Esophagus squamous epithelium (tissue), 5 donors: ENCODE measurements around the gene DAG1. TPM values are rescaled to one million over a fixed set of nuclear protein-coding genes. Genes with fewer than 3 reads are reported as not detected.

Experiments used
- DNase-seq: peaks from one replicate; lab custom pipeline; 2025; lab: John Stamatoyannopoulos, UW
- H3K27ac ChIP-seq, 4 donors: fragments of 200-600 bp; sonication (generic); one replicate each; pipeline ENCODE4 v1.5.1; 2016 to 2019; ENCODE audit warnings: mild to moderate bottlenecking in 1 of 4
- H3K27me3 ChIP-seq, 4 donors: fragments of 200-600 bp; sonication (generic); 1 replicate in 3 of 4; 2 replicates in 1 of 4; pipeline versions ENCODE4 v1.5.1 to v1.6.0; 2017 to 2021; ENCODE audit warnings: antibody characterized with exemption in 1 of 4
- H3K36me3 ChIP-seq, 3 donors: fragments of 200-600 bp; sonication (generic); one replicate each; pipeline ENCODE4 v1.5.1; 2016 to 2019
- H3K4me1 ChIP-seq, 3 donors: fragments of 200-600 bp; sonication (generic); one replicate each; pipeline ENCODE4 v1.5.1; 2017 to 2019
- H3K4me3 ChIP-seq, 4 donors: fragments of 200-600 bp; sonication (generic); 1 replicate in 3 of 4; 2 replicates in 1 of 4; pipeline ENCODE4 v1.5.1; 2016 to 2019; ENCODE audit warnings: mild to moderate bottlenecking in 2 of 4, moderate library complexity in 1 of 4
- H3K9me3 ChIP-seq, 3 donors: fragments of 200-600 bp; sonication (generic); one replicate each; pipeline ENCODE4 v1.5.1; 2016 to 2019
- POLR2A ChIP-seq, 4 donors: fragments of 450-650 bp; IDR thresholded peaks; one replicate each; pipeline ENCODE4 v1.6.1; 2017; ENCODE audit warnings: antibody characterized with exemption in 4 of 4, mild to moderate bottlenecking in 4 of 4, moderate library complexity in 3 of 4
- WGBS, 2 donors: methylation state at CpG; one replicate each; pipeline ENCODE4 v1.1.5; 2018; 5-methylcytosine and 5-hydroxymethylcytosine counted together
- intact Hi-C: fragments of 100-400 bp; cut with DNase I; formaldehyde crosslinking; loops from one replicate; pipeline ENCODE4 v1.15.0; 2022
- total RNA-seq, 4 donors: library from RNA; depleted of rRNA; stranded (reverse); fragments of >200 nt; gene quantifications; one replicate each; pipeline ENCODE4 v1.1.0, GENCODE V29; 2016
- TF ChIP-seq, protein P1 (sequence below), 6 experiments: fragments of 450-650 bp in 4 of 6; fragments of 200-600 bp in 2 of 6; sonication (generic) in 2 of 6; IDR thresholded peaks; one replicate each; pipeline ENCODE4 v1.5.1; 2016 to 2019; ENCODE audit warnings: antibody characterized with exemption in 6 of 6, mild to moderate bottlenecking in 4 of 6, moderate library complexity in 4 of 6
- donor health status: DM: yes; HTN: yes; CAD: no.

The DAG1 gene
- 10 to 100 TPM; 36.2 to 74.2 (median 51.3) TPM for total RNA-seq

DNA sequence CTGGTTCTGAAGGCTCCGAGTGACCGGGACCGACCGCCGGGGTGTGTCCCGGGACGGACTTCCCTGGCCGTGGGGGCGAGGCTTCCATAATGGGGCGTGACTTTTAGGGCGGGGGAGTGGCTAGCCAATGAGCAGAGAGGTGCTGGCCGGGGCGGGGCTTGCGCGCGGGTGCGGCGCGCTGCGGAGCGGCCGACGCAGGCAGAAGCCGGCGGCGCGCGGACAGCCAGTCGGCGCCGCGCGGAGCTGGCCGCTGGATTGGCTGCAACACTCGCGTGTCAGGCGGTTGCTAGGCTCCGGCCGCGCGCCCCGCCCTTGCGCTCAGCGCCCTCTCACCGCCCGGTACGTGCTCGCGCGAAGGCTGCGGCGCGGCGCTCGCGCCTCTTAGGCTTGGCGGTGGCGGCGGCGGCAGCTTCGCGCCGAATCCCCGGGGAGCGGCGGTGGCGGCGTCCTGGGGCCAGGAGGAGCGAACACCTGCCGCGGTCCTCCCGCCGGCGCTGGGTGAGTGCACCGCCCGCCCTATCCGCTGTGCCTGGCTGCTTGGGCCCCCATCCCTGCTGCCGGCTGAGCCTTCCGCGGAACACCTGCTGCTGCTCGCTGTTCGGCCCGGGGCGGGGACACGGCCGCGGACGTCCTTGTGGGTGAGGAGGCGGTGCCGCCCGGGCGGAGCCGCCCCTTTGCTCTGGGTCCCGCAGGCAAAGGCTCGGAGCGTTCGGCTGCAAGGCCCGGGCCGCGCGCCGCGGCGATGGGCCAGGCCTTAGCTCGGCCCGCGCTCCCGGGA lies at the start of gene DAG1:
DAG1 (plus strand) TSS at position 332 of the 778 bp plus-strand sequence. CDS start 40,268 bp downstream, outside the sequence.
- DNase-seq = peak; percentile 79
- H3K27me3 ChIP-seq = no peaks in the 10 kb centered on the region
- peak in 3 of 4 donors; percentile 59 to 92 (median 77) for TF ChIP-seq POLR2A (IDR thresholded peaks at IDR 0.05)
- TF ChIP-seq, protein P1, sequence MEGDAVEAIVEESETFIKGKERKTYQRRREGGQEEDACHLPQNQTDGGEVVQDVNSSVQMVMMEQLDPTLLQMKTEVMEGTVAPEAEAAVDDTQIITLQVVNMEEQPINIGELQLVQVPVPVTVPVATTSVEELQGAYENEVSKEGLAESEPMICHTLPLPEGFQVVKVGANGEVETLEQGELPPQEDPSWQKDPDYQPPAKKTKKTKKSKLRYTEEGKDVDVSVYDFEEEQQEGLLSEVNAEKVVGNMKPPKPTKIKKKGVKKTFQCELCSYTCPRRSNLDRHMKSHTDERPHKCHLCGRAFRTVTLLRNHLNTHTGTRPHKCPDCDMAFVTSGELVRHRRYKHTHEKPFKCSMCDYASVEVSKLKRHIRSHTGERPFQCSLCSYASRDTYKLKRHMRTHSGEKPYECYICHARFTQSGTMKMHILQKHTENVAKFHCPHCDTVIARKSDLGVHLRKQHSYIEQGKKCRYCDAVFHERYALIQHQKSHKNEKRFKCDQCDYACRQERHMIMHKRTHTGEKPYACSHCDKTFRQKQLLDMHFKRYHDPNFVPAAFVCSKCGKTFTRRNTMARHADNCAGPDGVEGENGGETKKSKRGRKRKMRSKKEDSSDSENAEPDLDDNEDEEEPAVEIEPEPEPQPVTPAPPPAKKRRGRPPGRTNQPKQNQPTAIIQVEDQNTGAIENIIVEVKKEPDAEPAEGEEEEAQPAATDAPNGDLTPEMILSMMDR (IDR thresholded peaks at IDR 0.05) = no peak
- H3K4me3 ChIP-seq = peak within 1 kb of the TSS; percentile 73 to 96 (median 88)
- no peaks in the 10 kb centered on the region for H3K9me3 ChIP-seq
- peak within 1 kb of the TSS; percentile 97 to 100 (median 98) for H3K27ac ChIP-seq
- 0% methylated on average over 6 of the region's 108 CpGs; no CpG with 5 or more reads in 1 of the 2 donors for WGBS, 2 donors
- H3K36me3 ChIP-seq = no peaks in the 10 kb centered on the region
- H3K4me1 ChIP-seq = peaks cover 23 to 48% (median 35%) of the 10 kb centered on the region in 3 donors
- intact Hi-C loops = no loop called here

DNA sequence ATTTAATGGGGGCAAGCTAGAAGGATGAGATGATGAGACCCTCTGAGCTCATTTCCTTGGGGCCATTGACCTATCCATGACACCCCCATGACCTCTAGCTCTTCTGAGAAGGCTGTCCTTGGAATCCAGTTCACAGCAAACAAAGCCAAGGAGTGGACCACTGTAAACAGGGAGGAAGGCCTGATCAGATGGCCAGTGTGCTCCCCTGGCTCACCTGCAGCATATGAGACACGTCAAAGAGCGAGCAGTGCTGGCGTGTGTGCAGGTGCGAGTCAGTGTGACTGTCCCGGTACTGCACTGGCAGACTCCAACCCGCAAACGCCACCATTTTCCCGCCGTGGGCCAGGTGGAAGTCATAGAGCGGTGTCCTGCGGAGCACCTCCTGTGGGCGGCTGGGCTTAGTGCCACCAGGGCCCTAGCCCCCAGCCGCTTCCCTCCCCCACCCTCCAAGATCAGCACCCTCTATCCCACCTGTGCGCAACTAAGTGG lies 48.1 kb upstream of the DAG1 start:
- H3K27me3 ChIP-seq = no peaks in the 10 kb centered on the region
- no peak for DNase-seq
- H3K9me3 ChIP-seq = no peaks in the 10 kb centered on the region
- peak overlapping the region in 3 of 4 donors; percentile 3 to 42 (median 21) for H3K4me3 ChIP-seq
- peak overlapping the region in 2 of 4 donors; percentile 9 to 49 for H3K27ac ChIP-seq
- peaks cover 0 to 47% (median 9%) of the 10 kb centered on the region in 3 donors for H3K36me3 ChIP-seq
- WGBS, 2 donors = 52% methylated on average over 9 of the region's 14 CpGs; no CpG with 5 or more reads in 1 of the 2 donors
- intact Hi-C loops = no loop called here
- no peak for TF ChIP-seq POLR2A (IDR thresholded peaks at IDR 0.05)
- TF ChIP-seq, protein P1 (IDR thresholded peaks at IDR 0.05) = no peak
- H3K4me1 ChIP-seq = peaks cover 11 to 59% (median 22%) of the 10 kb centered on the region in 3 donors

DNA sequence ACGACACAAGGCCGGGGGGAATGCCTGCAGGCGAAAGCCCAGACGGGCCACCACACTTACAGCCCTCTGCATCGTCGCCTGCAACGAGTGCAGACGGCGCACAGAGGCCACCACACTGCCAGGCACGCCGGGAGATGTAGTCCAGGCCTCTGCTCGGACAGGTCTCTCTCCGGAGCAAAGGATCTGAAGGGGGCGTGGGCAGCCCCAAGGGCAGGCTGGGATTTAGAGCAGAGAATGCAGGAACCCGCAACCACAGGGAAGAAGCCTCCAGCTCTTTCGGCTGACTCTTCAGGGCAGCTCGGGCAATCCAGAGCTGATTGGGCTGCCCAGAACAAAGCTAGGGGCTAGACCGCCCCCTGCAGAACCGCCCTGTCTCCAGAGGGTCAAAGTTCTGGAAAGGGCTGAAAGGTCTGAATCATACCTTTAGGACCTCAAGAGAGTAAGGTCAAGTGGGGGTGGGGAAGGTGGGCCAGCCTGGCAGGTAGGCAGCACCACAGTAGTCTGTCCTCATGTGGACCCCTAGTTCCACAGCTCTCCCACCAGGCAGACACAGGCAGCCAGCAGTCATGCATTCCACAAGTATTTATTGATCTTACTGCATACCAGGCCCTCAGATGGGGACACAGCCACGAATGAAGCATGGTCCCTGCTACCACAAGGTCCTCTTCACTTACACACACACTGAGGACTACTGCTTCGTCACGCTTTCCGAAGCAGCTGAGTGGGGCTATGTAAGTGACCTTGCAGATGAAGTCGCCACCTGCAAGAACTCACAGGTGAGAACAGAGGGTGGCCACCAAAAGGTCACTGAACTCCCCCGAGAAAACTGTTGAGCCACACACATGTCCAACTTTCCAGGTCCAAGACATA lies 47.5 kb upstream of the DAG1 start, which contains the start of gene AMT:
AMT (minus strand) TSS at position 95 of the 870 bp plus-strand sequence; CDS start at position 72, 23 bp downstream.
- TF ChIP-seq, protein P1 (IDR thresholded peaks at IDR 0.05) = no peak
- no peak for TF ChIP-seq POLR2A (IDR thresholded peaks at IDR 0.05)
- 60 to 86% methylated on average over 4 to 8 of the region's 25 CpGs for WGBS, 2 donors

DNA sequence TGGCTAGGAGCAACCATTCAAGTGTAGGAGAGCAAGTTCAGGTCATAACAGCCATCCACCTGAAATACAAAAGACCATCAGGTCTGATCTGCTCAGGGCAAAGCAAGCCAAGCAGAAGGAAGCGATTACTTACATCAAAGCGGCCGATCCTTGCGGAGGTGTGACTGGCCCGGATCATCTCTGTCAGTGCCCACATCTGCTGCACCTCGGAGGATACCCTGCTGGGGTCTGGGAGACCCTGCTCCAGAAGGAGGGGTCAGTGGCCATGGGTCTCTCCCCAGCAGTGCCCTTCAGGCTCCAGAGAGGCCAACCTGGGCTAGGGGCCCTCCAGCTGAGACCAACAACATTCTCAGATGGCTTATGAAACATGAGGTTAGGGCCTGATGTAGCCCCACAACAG lies 45.3 kb upstream of the DAG1 start:
- intact Hi-C loops = no loop called here
- Histone ChIP-seq H3K4me3 (no peak overlapping the region), H3K27me3 (no peaks in the 10 kb centered on the region), H3K36me3 (peaks cover 0 to 27% (median 9%) of the 10 kb centered on the region in 3 donors), H3K27ac (no peak overlapping the region), H3K9me3 (no peaks in the 10 kb centered on the region), H3K4me1 (peaks cover 11 to 49% (median 30%) of the 10 kb centered on the region in 3 donors)
- DNase-seq = no peak
- WGBS, 2 donors = 87 to 90% methylated on average over 2 to 5 of the region's 6 CpGs
- TF ChIP-seq, protein P1 (IDR thresholded peaks at IDR 0.05) = no peak
- no peak for TF ChIP-seq POLR2A (IDR thresholded peaks at IDR 0.05)

More for the DNA sequence above, 47.5 kb upstream of the DAG1 start, which contains the start of gene AMT:
- Histone ChIP-seq H3K4me1 (peaks cover 11 to 52% (median 22%) of the 10 kb centered on the region in 3 donors), H3K36me3 (peaks cover 0 to 40% (median 9%) of the 10 kb centered on the region in 3 donors), H3K4me3 (peak within 1 kb of the TSS in 3 of 4 donors; percentile 3 to 42 (median 21)), H3K9me3 (no peaks in the 10 kb centered on the region), H3K27ac (peak within 1 kb of the TSS in 2 of 4 donors; percentile 49 to 58), H3K27me3 (no peaks in the 10 kb centered on the region)
- intact Hi-C loops = no loop called here
- DNase-seq = no peak
